SK-N-MC (cell line): ENCODE results near the gene NRARP.
"Not testable (repeated sequence)": the region's sequence is repeated elsewhere in the genome, so short reads cannot be mapped to it uniquely, and the experiment has no call there.

Experiments used
- DNase-seq: peaks from one replicate; pipeline ENCODE4 v3.0.0-alpha.2; 2011; ENCODE audit warnings: low read depth, low spot score
- H3K27ac ChIP-seq: fragments of 200-600 bp; sonication (generic); 2 replicates; pipeline ENCODE4 v1.5.1; 2016; ENCODE audit warnings: mixed run types
- H3K36me3 ChIP-seq: fragments of 200-600 bp; sonication (generic); 2 replicates; pipeline ENCODE4 v1.6.1; 2017; ENCODE audit warnings: antibody characterized with exemption, low read length, mixed read lengths; ENCODE audit not compliant: insufficient read depth
- H3K4me3 ChIP-seq: fragments of 200-600 bp; sonication (generic); 2 replicates; pipeline ENCODE4 v1.5.1; 2016
- H3K9ac ChIP-seq: fragments of 200-600 bp; sonication (generic); 2 replicates; pipeline ENCODE4 v1.8.0; 2017; ENCODE audit warnings: mixed run types, mixed read lengths; ENCODE audit not compliant: insufficient read length
- H3K9me3 ChIP-seq: fragments of 200-600 bp; sonication (generic); 2 replicates; pipeline ENCODE4 v1.6.1; 2017; ENCODE audit warnings: low read depth, mild to moderate bottlenecking, antibody characterized with exemption, low read length, moderate library complexity, mixed read lengths
- EZH2 ChIP-seq: fragments of 200-600 bp; sonication (generic); IDR thresholded peaks from one replicate; pipeline ENCODE4 v1.6.1; 2017; ENCODE audit warnings: antibody characterized with exemption
- FOXP2 ChIP-seq: optimal IDR thresholded peaks from 2 replicates; pipeline ENCODE3; 2011; ENCODE audit warnings: mild to moderate bottlenecking, moderate library complexity; ENCODE audit not compliant: insufficient read depth; ENCODE audit errors: extremely low read length, control extremely low read depth
- POLR2AphosphoS5 ChIP-seq: IDR thresholded peaks from 2 replicates; pipeline ENCODE4 v1.6.1; 2012; ENCODE audit warnings: mild to moderate bottlenecking, low read depth, low read length, borderline replicate concordance

NRARP gene

GRCh38 chr9:137339045-137339907 is 37.2 kb upstream of the NRARP start:
- Histone ChIP-seq H3K4me3 (peak overlapping the region; percentile 13; the same call in 1 of the 2 replicates), H3K9ac (no peak overlapping the region), H3K36me3 (no peaks in the 10 kb centered on the region), H3K9me3 (no peaks in the 10 kb centered on the region; the same call in 1 of the 2 replicates), H3K27ac (peak overlapping the region; percentile 51; the same call in 1 of the 2 replicates)
- DNase-seq: no peak
- TF ChIP-seq EZH2: no peak
- no peak for TF ChIP-seq POLR2AphosphoS5
- no peak for TF ChIP-seq FOXP2

- Histone ChIP-seq H3K27ac (no peak overlapping the region), H3K9me3 (no peaks in the 10 kb centered on the region; the same call in 1 of the 2 replicates), H3K4me3 (no peak overlapping the region), H3K36me3 (no peaks in the 10 kb centered on the region), H3K9ac (no peak overlapping the region)
- DNase-seq: no peak
- TF ChIP-seq POLR2AphosphoS5 (no peak), EZH2 (no peak), FOXP2 (no peak)
Measured at GRCh38 chr9:137336735-137337134, 34.7 kb upstream of the NRARP start.

- Histone ChIP-seq H3K9ac (no peak overlapping the region), H3K27ac (no peak overlapping the region), H3K9me3 (no peaks in the 10 kb centered on the region; the same call in 1 of the 2 replicates), H3K4me3 (no peak overlapping the region), H3K36me3 (no peaks in the 10 kb centered on the region)
- no peak for DNase-seq
- TF ChIP-seq POLR2AphosphoS5 (no peak), EZH2 (no peak), FOXP2 (no peak)
Measured at GRCh38 chr9:137333016-137333671, 31.1 kb upstream of the NRARP start.

GRCh38 chr9:137331929-137332328 is 29.9 kb upstream of the NRARP start:
- no peak for TF ChIP-seq POLR2AphosphoS5
- TF ChIP-seq FOXP2: no peak
- no peak for TF ChIP-seq EZH2
- Histone ChIP-seq H3K9me3 (no peaks in the 10 kb centered on the region; the same call in 1 of the 2 replicates), H3K36me3 (no peaks in the 10 kb centered on the region), H3K27ac (no peak overlapping the region), H3K4me3 (no peak overlapping the region), H3K9ac (no peak overlapping the region)
- DNase-seq: no peak

- Histone ChIP-seq H3K9me3 (no peaks in the 10 kb centered on the region), H3K27ac (no peak overlapping the region), H3K36me3 (no peaks in the 10 kb centered on the region), H3K4me3 (no peak overlapping the region), H3K9ac (no peak overlapping the region)
- no peak for DNase-seq
- no peak for TF ChIP-seq EZH2
- TF ChIP-seq POLR2AphosphoS5: no peak
- no peak for TF ChIP-seq FOXP2
Measured at GRCh38 chr9:137330689-137331088, 28.6 kb upstream of the NRARP start.

- not testable (repeated sequence) for H3K9me3 ChIP-seq, H3K9ac ChIP-seq, DNase-seq, H3K36me3 ChIP-seq, H3K27ac ChIP-seq, H3K4me3 ChIP-seq
Measured at GRCh38 chr9:137329590-137329989, 27.5 kb upstream of the NRARP start.

GRCh38 chr9:137327641-137328550 is 25.8 kb upstream of the NRARP start:
- not testable (repeated sequence) for H3K36me3 ChIP-seq, H3K27ac ChIP-seq, H3K9me3 ChIP-seq, H3K9ac ChIP-seq, DNase-seq, H3K4me3 ChIP-seq

- Histone ChIP-seq H3K4me3 (no peak overlapping the region), H3K27ac (no peak overlapping the region), H3K36me3 (no peaks in the 10 kb centered on the region), H3K9ac (no peak overlapping the region), H3K9me3 (no peaks in the 10 kb centered on the region)
- no peak for DNase-seq
- TF ChIP-seq FOXP2: no peak
- TF ChIP-seq POLR2AphosphoS5: no peak
- TF ChIP-seq EZH2: no peak
Measured at GRCh38 chr9:137326445-137327065, 24.5 kb upstream of the NRARP start.
